Esophagus squamous epithelium (tissue), 4 donors: Measurements from ENCODE around the gene REC8.

Source experiments
- CTCF ChIP-seq, 6 experiments: fragments of 450-650 bp in 4 of 6; fragments of 200-600 bp in 2 of 6; sonication (generic) in 2 of 6; IDR thresholded peaks; one replicate each; pipeline ENCODE4 v1.5.1; 2016 to 2019; ENCODE audit warnings: antibody characterized with exemption in 6 of 6, mild to moderate bottlenecking in 4 of 6, moderate library complexity in 4 of 6
- POLR2A ChIP-seq, 4 donors: fragments of 450-650 bp; IDR thresholded peaks; one replicate each; pipeline ENCODE4 v1.6.1; 2017; ENCODE audit warnings: antibody characterized with exemption in 4 of 4, mild to moderate bottlenecking in 4 of 4, moderate library complexity in 3 of 4

GRCh38 chr14:24178399-24179178 is 6.7 kb downstream of the REC8 start:
- TF ChIP-seq CTCF (IDR thresholded peaks at IDR 0.05) (no peak), POLR2A (IDR thresholded peaks at IDR 0.05) (no peak)
